Uterus (tissue), 2 donors: ENCODE data around the gene GRID2.

ENCODE experiments used
- CTCF ChIP-seq, 4 experiments: fragments of 200-600 bp in 2 of 4; fragments of 450-650 bp in 2 of 4; sonication (generic) in 2 of 4; IDR thresholded peaks; one replicate each; pipeline ENCODE4 v1.5.1; 2016 to 2019; ENCODE audit warnings: antibody characterized with exemption in 4 of 4, mild to moderate bottlenecking in 2 of 4, moderate library complexity in 1 of 4
- POLR2A ChIP-seq, 2 donors: fragments of 450-650 bp; IDR thresholded peaks; one replicate each; pipeline ENCODE4 v1.6.1; 2016; ENCODE audit warnings: antibody characterized with exemption in 2 of 2, mild to moderate bottlenecking in 1 of 2, moderate library complexity in 1 of 2

GRCh38 chr4:93540562-93540961, 1236.8 kb downstream of the GRID2 start:
- TF ChIP-seq CTCF (IDR thresholded peaks at IDR 0.05) (no peak), POLR2A (IDR thresholded peaks at IDR 0.05) (no peak)
